Prostate gland (tissue), 2 donors: ENCODE results near the gene ARHGAP26.

Experiments
- CTCF ChIP-seq, 4 experiments: fragments of 200-600 bp in 2 of 4; fragments of 450-650 bp in 2 of 4; sonication (generic) in 2 of 4; IDR thresholded peaks; 1 replicate in 3 of 4; 2 replicates in 1 of 4; pipeline ENCODE4 v1.5.1; 2016 to 2019; ENCODE audit warnings: antibody characterized with exemption in 4 of 4, mild to moderate bottlenecking in 2 of 4, moderate library complexity in 2 of 4
- POLR2A ChIP-seq: fragments of 450-650 bp; IDR thresholded peaks from one replicate; pipeline ENCODE4 v1.6.1; 2016; ENCODE audit warnings: antibody characterized with exemption, mild to moderate bottlenecking

- TF ChIP-seq POLR2A (no peak), CTCF (IDR thresholded peaks at IDR 0.05) (no peak)
Observed at GRCh38 chr5:143037708-143038107, 267.5 kb downstream of the ARHGAP26 start.
